Keratinocyte (primary cell): ENCODE data around the gene TMEM183A. TPM values are rescaled to one million over a fixed set of nuclear protein-coding genes. Genes with fewer than 3 reads are reported as not detected.
A peak's percentile ranks its signal among the peaks of the same experiment; 100 is the strongest.

Source experiments
- DNase-seq: peaks from one replicate; pipeline ENCODE4 v3.0.0-alpha.2; 2011; ENCODE audit warnings: low read depth, missing footprints, low spot score
- FAIRE-seq: peaks from 2 replicates; lab custom pipeline; 2011; peaks lifted over from hg19 to GRCh38; lab: Jason Lieb, UNC
- H2AFZ ChIP-seq: 2 replicates; pipeline ENCODE4 v1.6.0; 2012; ENCODE audit warnings: low read length, control low read depth, inconsistent platforms; ENCODE audit not compliant: control insufficient read depth
- H3K27ac ChIP-seq: 2 replicates; pipeline ENCODE4 v1.5.1; 2011; ENCODE audit warnings: low read length; ENCODE audit not compliant: control insufficient read depth, insufficient read depth
- H3K27me3 ChIP-seq: 3 replicates; pipeline ENCODE4 v1.6.0; 2011; ENCODE audit warnings: low read length; ENCODE audit not compliant: control insufficient read depth, insufficient read depth; ENCODE audit errors: extremely low read depth
- H3K36me3 ChIP-seq, 2 experiments: 2 replicates in 1 of 2; 3 replicates in 1 of 2; pipeline ENCODE4 v1.5.1; 2011; ENCODE audit warnings: low read length in 2 of 2, mild to moderate bottlenecking in 1 of 2; ENCODE audit not compliant: control insufficient read depth in 2 of 2, insufficient read depth in 2 of 2; ENCODE audit errors: extremely low read depth in 1 of 2
- H3K4me1 ChIP-seq: 3 replicates; pipeline ENCODE4 v1.5.1; 2011; ENCODE audit warnings: low read length; ENCODE audit not compliant: control insufficient read depth, insufficient read depth; ENCODE audit errors: extremely low read depth
- H3K4me2 ChIP-seq: 3 replicates; pipeline ENCODE4 v1.6.0; 2011; ENCODE audit warnings: low read depth, low read length; ENCODE audit not compliant: control insufficient read depth, insufficient read depth; ENCODE audit errors: extremely low read depth
- H3K4me3 ChIP-seq, 3 experiments: fragments of 200-600 bp in 1 of 3; sonication (generic) in 1 of 3; 2 replicates in 2 of 3; 3 replicates in 1 of 3; pipeline ENCODE4 v1.5.1; 2011 to 2016; ENCODE audit warnings: low read length in 3 of 3, mild to moderate bottlenecking in 3 of 3, control low read depth in 2 of 3, inconsistent platforms in 1 of 3, low read depth in 1 of 3, mixed read lengths in 1 of 3, mixed run types in 1 of 3, moderate library complexity in 1 of 3; ENCODE audit not compliant: control insufficient read depth in 2 of 3, insufficient read depth in 2 of 3; ENCODE audit errors: extremely low read depth in 1 of 3
- H3K79me2 ChIP-seq: 2 replicates; pipeline ENCODE4 v1.6.0; 2012; ENCODE audit warnings: low read length; ENCODE audit not compliant: control insufficient read depth, insufficient read depth
- H3K9ac ChIP-seq: 3 replicates; pipeline ENCODE4 v1.6.0; 2011; ENCODE audit warnings: low read length; ENCODE audit not compliant: control insufficient read depth, insufficient read depth; ENCODE audit errors: extremely low read depth
- H3K9me1 ChIP-seq: 3 replicates; pipeline ENCODE4 v1.6.0; 2011; ENCODE audit warnings: low read length; ENCODE audit not compliant: control insufficient read depth, insufficient read depth; ENCODE audit errors: extremely low read depth
- H3K9me3 ChIP-seq: 2 replicates; pipeline ENCODE4 v1.5.1; 2012; ENCODE audit warnings: low read depth, low read length; ENCODE audit not compliant: control insufficient read depth
- H4K20me1 ChIP-seq: 3 replicates; pipeline ENCODE4 v1.6.0; 2011; ENCODE audit warnings: low read length; ENCODE audit not compliant: control insufficient read depth, insufficient read depth; ENCODE audit errors: extremely low read depth
- CTCF ChIP-seq, 3 experiments: IDR thresholded peaks in 1 of 3; conservative IDR thresholded peaks in 1 of 3; optimal IDR thresholded peaks in 1 of 3; 2 replicates in 2 of 3; 3 replicates in 1 of 3; pipeline versions ENCODE3 to v1.5.1; 2011; ENCODE audit warnings: low read length in 3 of 3, mild to moderate bottlenecking in 3 of 3, moderate library complexity in 2 of 3, control low read depth in 1 of 3, inconsistent platforms in 1 of 3; ENCODE audit not compliant: insufficient read depth in 2 of 3; ENCODE audit errors: extremely low read depth in 1 of 3
- EZH2 ChIP-seq: IDR thresholded peaks from one replicate; pipeline ENCODE4 v1.6.1; 2012; ENCODE audit warnings: inconsistent platforms, mild to moderate bottlenecking, low read length, moderate library complexity
- dilution Hi-C: fragments of 300-500 bp; cut with MboI; formaldehyde crosslinking; loops from one replicate; pipeline ENCODE4 v1.7.0; 2020; ENCODE audit warnings: low sequenced_read_pairs; ENCODE audit not compliant: extremely low pct_ligation_motif_present
- polyA plus RNA-seq, 5 experiments: library from polyadenylated mRNA; depleted of rRNA in 3 of 5; stranded (reverse) in 3 of 5; stranded (forward) in 1 of 5; unstranded in 1 of 5; fragments of >200 nt; gene quantifications; 1 replicate in 1 of 5; 2 replicates in 3 of 5; 3 replicates in 1 of 5; pipeline versions ENCODE4 v1.2.1 to v1.2.3, GENCODE V29; 2011 to 2012; ENCODE audit warnings: missing spikeins in 2 of 5, low read depth in 1 of 5, low replicate concordance in 1 of 5

Gene TMEM183A
- polyA plus RNA-seq, 1 donor (not counting 4 experiments of a cell fraction or from before 2014, with no cell fraction given): 88.2 TPM

- peaks cover 49% of the 10 kb centered on the region for H3K4me1 ChIP-seq
- no peak for FAIRE-seq
- DNase-seq: no peak
Observed at GRCh38 chr1:202958544-202959275, 48.5 kb upstream of the TMEM183A start.

GRCh38 chr1:202959276-202959620, 47.9 kb upstream of the TMEM183A start:
- H3K9me1 ChIP-seq: peaks cover 3% of the 10 kb centered on the region
- peaks cover 39% of the 10 kb centered on the region for H3K79me2 ChIP-seq
- H4K20me1 ChIP-seq: no peaks in the 10 kb centered on the region
- no peak overlapping the region for H2AFZ ChIP-seq
- H3K4me1 ChIP-seq: peaks cover 48% of the 10 kb centered on the region
- FAIRE-seq: no peak
- H3K36me3 ChIP-seq: peaks cover 21 to 28% of the 10 kb centered on the region in 2 experiments
- H3K27me3 ChIP-seq: no peaks in the 10 kb centered on the region
- TF ChIP-seq EZH2 (no peak), CTCF (optimal IDR thresholded peaks at IDR 0.05 in 1 of 3, IDR thresholded peaks at IDR 0.05 in 1 of 3, conservative IDR thresholded peaks at IDR 0.05 in 1 of 3; ENCODE audit: extremely low read depth in 1 of 3, insufficient read depth in 2 of 3, low read length in 3 of 3) (no peak)
- H3K27ac ChIP-seq: peak overlapping the region; percentile 77
- H3K9ac ChIP-seq: no peak overlapping the region
- H3K9me3 ChIP-seq: no peaks in the 10 kb centered on the region
- H3K4me2 ChIP-seq: peak overlapping the region; percentile 81
- dilution Hi-C loops: no loop called here
- no peak for DNase-seq
- no peak overlapping the region for H3K4me3 ChIP-seq

More at GRCh38 chr1:202958544-202959275, 48.5 kb upstream of the TMEM183A start:
- Histone ChIP-seq H3K4me3 (peak overlapping the region; percentile 26 to 59 (median 27)), H4K20me1 (no peaks in the 10 kb centered on the region), H3K9me3 (no peaks in the 10 kb centered on the region), H3K79me2 (peaks cover 44% of the 10 kb centered on the region), H3K36me3 (peaks cover 19 to 23% of the 10 kb centered on the region in 2 experiments), H3K27me3 (no peaks in the 10 kb centered on the region), H3K27ac (peak overlapping the region; percentile 77), H3K9me1 (peaks cover 3% of the 10 kb centered on the region), H2AFZ (peak overlapping the region; percentile 10), H3K4me2 (peak overlapping the region; percentile 81), H3K9ac (peak overlapping the region; percentile 93)
- TF ChIP-seq EZH2 (no peak), CTCF (optimal IDR thresholded peaks at IDR 0.05 in 1 of 3, IDR thresholded peaks at IDR 0.05 in 1 of 3, conservative IDR thresholded peaks at IDR 0.05 in 1 of 3; ENCODE audit: extremely low read depth in 1 of 3, insufficient read depth in 2 of 3, low read length in 3 of 3) (no peak)
- dilution Hi-C loops: no loop called here
